Measurements from ENCODE around the gene GM2A.

DNA sequence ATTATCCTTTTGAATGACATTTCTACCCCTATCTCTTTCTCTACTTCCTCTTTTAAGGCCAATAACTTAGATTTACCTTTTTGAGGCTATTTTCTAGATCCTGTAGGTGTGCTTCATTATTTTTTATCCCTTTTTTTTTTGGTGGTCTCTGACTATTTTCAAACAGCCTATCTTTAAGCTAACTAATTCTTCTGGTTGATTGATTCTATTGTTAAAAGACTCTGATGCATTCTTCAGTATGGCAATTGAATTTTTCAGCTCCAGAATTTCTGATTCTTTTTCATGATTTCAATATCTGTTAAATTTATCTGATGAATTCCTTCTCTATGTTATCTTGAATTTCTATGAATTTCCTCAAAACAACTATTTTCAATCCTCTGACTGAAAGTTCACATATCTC, 57.9 kb downstream of the GM2A start:
- TF ChIP-seq CTCF (IDR thresholded peaks at IDR 0.05) (no peak), POLR2A (IDR thresholded peaks at IDR 0.05) (no peak)
